IMR-90 (cell line): ENCODE measurements around the gene PLD4. TPM values are rescaled to one million over a fixed set of nuclear protein-coding genes. Genes with fewer than 3 reads are reported as not detected.

Experiments
- POLR2A ChIP-seq: IDR thresholded peaks from 2 replicates; pipeline ENCODE4 v1.6.1; 2012; ENCODE audit warnings: mild to moderate bottlenecking, low read depth, low read length
- SMC3 ChIP-seq: fragments of 150-350 bp; IDR thresholded peaks from 2 replicates; pipeline ENCODE4 v1.6.1; 2016; ENCODE audit warnings: low read depth, mild to moderate bottlenecking, antibody characterized with exemption, low read length, moderate library complexity
- USF2 ChIP-seq: fragments of 150-350 bp; IDR thresholded peaks from 2 replicates; pipeline ENCODE4 v1.6.1; 2017; ENCODE audit warnings: mild to moderate bottlenecking, antibody characterized with exemption, low read length, low read depth
- polyA plus RNA-seq, 3 experiments: library from polyadenylated mRNA; depleted of rRNA; stranded (reverse); fragments of >200 nt; gene quantifications; 2 replicates each; pipeline ENCODE4 v1.2.3, GENCODE V29; 2012; ENCODE audit warnings: low replicate concordance in 1 of 3
- total RNA-seq: library from RNA; depleted of rRNA; stranded (reverse); fragments of >200 nt; gene quantifications from 2 replicates; pipeline ENCODE4 v1.2.3, GENCODE V29; 2012

Gene PLD4
- total and polyA plus RNA-seq, 2 of the 4 experiments (the other 2 are of a cell fraction), result 0.05 TPM; not detected in 1

- TF ChIP-seq USF2 (no peak), POLR2A (no peak), SMC3 (no peak)
These were observed 36.8 kb upstream of the PLD4 start (continued) for GRCh38 chr14:104887623-104888488.
